Liver (tissue), 9 donors: ENCODE measurements around the gene IL12RB1. TPM values are rescaled to one million over a fixed set of nuclear protein-coding genes. Genes with fewer than 3 reads are reported as not detected.

Experiments used
- DNase-seq: peaks from one replicate; pipeline ENCODE4 v3.0.0-alpha.2; 2017; ENCODE audit warnings: low spot score
- H3K27ac ChIP-seq, 2 donors: one replicate each; pipeline ENCODE4 v1.7.0; 2013; ENCODE audit warnings: inconsistent platforms in 2 of 2, low read length in 2 of 2, control low read depth in 1 of 2, low read depth in 1 of 2, mild to moderate bottlenecking in 1 of 2
- H3K27me3 ChIP-seq, 4 donors: one replicate each; pipeline versions ENCODE4 v1.6.1 to v1.7.0; 2013; ENCODE audit warnings: low read length in 3 of 4, inconsistent platforms in 1 of 4, mild to moderate bottlenecking in 1 of 4, moderate library complexity in 1 of 4; ENCODE audit not compliant: control insufficient read depth in 4 of 4, insufficient read depth in 4 of 4
- H3K36me3 ChIP-seq, 4 donors: one replicate each; pipeline versions ENCODE4 v1.6.1 to v1.7.0; 2013; ENCODE audit warnings: low read length in 3 of 4, mild to moderate bottlenecking in 3 of 4, low read depth in 1 of 4, moderate library complexity in 1 of 4; ENCODE audit not compliant: control insufficient read depth in 4 of 4, insufficient read depth in 3 of 4
- H3K4me1 ChIP-seq, 4 donors: one replicate each; pipeline versions ENCODE4 v1.6.1 to v1.7.0; 2013; ENCODE audit warnings: low read length in 3 of 4, mild to moderate bottlenecking in 3 of 4, moderate library complexity in 1 of 4; ENCODE audit not compliant: control insufficient read depth in 4 of 4, insufficient read depth in 4 of 4
- H3K4me3 ChIP-seq, 3 donors: one replicate each; pipeline versions ENCODE4 v1.6.1 to v1.7.0; 2013; ENCODE audit warnings: low read length in 3 of 3, control low read depth in 1 of 3, low read depth in 1 of 3, mild to moderate bottlenecking in 1 of 3
- H3K9ac ChIP-seq, 2 donors: one replicate each; pipeline ENCODE4 v1.7.0; 2013; ENCODE audit warnings: low read length in 2 of 2, mild to moderate bottlenecking in 2 of 2, moderate library complexity in 2 of 2, control low read depth in 1 of 2, low read depth in 1 of 2
- H3K9me3 ChIP-seq, 4 donors: one replicate each; pipeline versions ENCODE4 v1.6.1 to v1.7.0; 2013; ENCODE audit warnings: low read length in 3 of 4; ENCODE audit not compliant: control insufficient read depth in 4 of 4
- ATF3 ChIP-seq: IDR thresholded peaks from 2 replicates; pipeline ENCODE4 v1.6.1; 2016; ENCODE audit warnings: antibody characterized with exemption
- CTCF ChIP-seq: fragments of 150-350 bp; IDR thresholded peaks from 2 replicates; pipeline ENCODE4 v1.5.1; 2017; ENCODE audit warnings: improper control_type of control experiment, low read depth, low read length; ENCODE audit not compliant: missing input control
- EGR1 ChIP-seq, 2 donors: IDR thresholded peaks; 2 replicates each; pipeline ENCODE4 v1.6.1; 2016 to 2018; ENCODE audit warnings: antibody characterized with exemption in 2 of 2, low read depth in 2 of 2
- FOXA1 ChIP-seq: IDR thresholded peaks from 2 replicates; pipeline ENCODE4 v1.6.1; 2016; ENCODE audit warnings: antibody characterized with exemption
- FOXA2 ChIP-seq: IDR thresholded peaks from 2 replicates; pipeline ENCODE4 v1.6.1; 2016; ENCODE audit warnings: antibody characterized with exemption
- GABPA ChIP-seq, 2 donors: IDR thresholded peaks in 1 of 2; conservative IDR thresholded peaks in 1 of 2; 2 replicates each; pipeline ENCODE4 v1.6.1; 2016; ENCODE audit warnings: antibody characterized with exemption in 2 of 2, mild to moderate bottlenecking in 1 of 2, moderate library complexity in 1 of 2
- HNF4A ChIP-seq, 2 donors: conservative IDR thresholded peaks; 2 replicates each; pipeline ENCODE4 v1.6.1; 2016; ENCODE audit warnings: antibody characterized with exemption in 2 of 2, mild to moderate bottlenecking in 2 of 2
- HNF4G ChIP-seq: IDR thresholded peaks from 2 replicates; pipeline ENCODE4 v1.6.1; 2016; ENCODE audit warnings: antibody characterized with exemption
- JUND ChIP-seq, 2 donors: IDR thresholded peaks; 2 replicates each; pipeline ENCODE4 v1.6.1; 2016; ENCODE audit warnings: antibody characterized with exemption in 2 of 2
- NR2F2 ChIP-seq: IDR thresholded peaks from 2 replicates; pipeline ENCODE4 v1.6.1; 2016; ENCODE audit warnings: antibody characterized with exemption
- RAD21 ChIP-seq, 2 donors: IDR thresholded peaks; 2 replicates each; pipeline ENCODE4 v1.6.1; 2016; ENCODE audit warnings: antibody characterized with exemption in 2 of 2, mild to moderate bottlenecking in 2 of 2
- REST ChIP-seq: IDR thresholded peaks from 2 replicates; pipeline ENCODE4 v1.6.1; 2016; ENCODE audit warnings: antibody characterized with exemption, mild to moderate bottlenecking
- RXRA ChIP-seq, 2 donors: IDR thresholded peaks; 2 replicates each; pipeline ENCODE4 v1.6.1; 2017 to 2018; ENCODE audit warnings: antibody characterized with exemption in 2 of 2, mild to moderate bottlenecking in 1 of 2
- SP1 ChIP-seq: IDR thresholded peaks from 2 replicates; pipeline ENCODE4 v1.6.1; 2018; ENCODE audit warnings: antibody characterized with exemption, mild to moderate bottlenecking
- TAF1 ChIP-seq: conservative IDR thresholded peaks from 2 replicates; pipeline ENCODE4 v1.6.1; 2016; ENCODE audit warnings: antibody characterized with exemption, mild to moderate bottlenecking
- YY1 ChIP-seq: IDR thresholded peaks from 2 replicates; pipeline ENCODE4 v1.6.1; 2016; ENCODE audit warnings: antibody characterized with exemption, mild to moderate bottlenecking
- ZBTB33 ChIP-seq: IDR thresholded peaks from 2 replicates; pipeline ENCODE4 v1.6.1; 2016; ENCODE audit warnings: antibody characterized with exemption
- WGBS: extraction: QIAGEN DNeasy Blood & Tissue Kit; methylation state at CpG from one replicate; pipeline ENCODE4 v1.1.7; 2013; 5-methylcytosine and 5-hydroxymethylcytosine counted together
- polyA plus RNA-seq, 2 donors: library from polyadenylated mRNA; stranded (reverse) in 1 of 2; unstranded in 1 of 2; fragments of 200-250 nt in 1 of 2; fragments of >200 nt in 1 of 2; fragmentation: Nextera tagmentation in 1 of 2; extraction: Ambion mirVana in 1 of 2; gene quantifications; one replicate each; pipeline versions ENCODE4 v1.2.1 to v1.2.3, GENCODE V29; 2013 to 2015
- total RNA-seq, 2 donors: library from RNA; depleted of rRNA; stranded (reverse); fragments of >200 nt; gene quantifications; one replicate each; pipeline ENCODE4 v1.2.3, GENCODE V29; 2014
- TF ChIP-seq, protein P1 (sequence below): IDR thresholded peaks from 2 replicates; pipeline ENCODE4 v1.6.1; 2016; ENCODE audit warnings: antibody characterized with exemption
- donor health status: healthy.
- donor health status: healthy.
- donor health status: healthy.
- donor health status: healthy.
- donor health status: healthy.

Gene IL12RB1
- total and polyA plus RNA-seq, 4 donors, result 0.43 to 2.4 (median 1.1) TPM

- TF ChIP-seq TAF1 (no peak), FOXA2 (no peak), SP1 (no peak), HNF4G (no peak), FOXA1 (no peak), RAD21 (IDR thresholded peaks at IDR 0.05) (no peak), RXRA (IDR thresholded peaks at IDR 0.05) (no peak), REST (no peak), NR2F2 (no peak)
These were observed 2.6 kb downstream of the IL12RB1 start (continued) for GRCh38 chr19:18083929-18084684.

DNA sequence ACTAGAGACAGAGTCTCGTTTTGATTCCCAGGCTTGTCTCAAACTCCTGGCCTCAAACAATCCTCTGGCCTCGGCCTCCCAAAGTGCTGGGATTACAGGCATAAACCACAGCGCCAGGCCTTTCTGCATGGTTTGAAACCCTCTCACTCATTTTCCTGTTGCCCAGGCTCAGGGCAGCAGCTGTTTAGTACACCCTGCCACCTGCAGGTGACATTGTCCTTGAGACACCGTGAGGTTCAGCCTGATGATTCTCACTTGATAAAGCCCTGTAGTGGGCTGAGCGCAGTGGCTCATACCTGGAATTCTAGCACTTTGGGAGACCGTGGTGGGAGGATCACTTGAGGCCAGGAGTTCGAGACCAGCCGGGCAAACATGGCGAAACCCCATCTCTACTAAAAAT is 12.5 kb downstream of the IL12RB1 start:
- Histone ChIP-seq H3K4me3 (no peak overlapping the region), H3K27me3 (no peaks in the 10 kb centered on the region), H3K9me3 (no peaks in the 10 kb centered on the region), H3K9ac (no peak overlapping the region), H3K27ac (no peak overlapping the region), H3K36me3 (no peaks in the 10 kb centered on the region), H3K4me1 (no peaks in the 10 kb centered on the region)
- no peak for DNase-seq
- no peak for TF ChIP-seq TAF1
- no peak for TF ChIP-seq ATF3
- TF ChIP-seq HNF4A (conservative IDR thresholded peaks at IDR 0.05), result no peak
- TF ChIP-seq FOXA1, result no peak
- no peak for TF ChIP-seq NR2F2
- no peak for TF ChIP-seq EGR1 (IDR thresholded peaks at IDR 0.05; ENCODE audit: low read depth in 2 of 2)
- TF ChIP-seq, protein P1, sequence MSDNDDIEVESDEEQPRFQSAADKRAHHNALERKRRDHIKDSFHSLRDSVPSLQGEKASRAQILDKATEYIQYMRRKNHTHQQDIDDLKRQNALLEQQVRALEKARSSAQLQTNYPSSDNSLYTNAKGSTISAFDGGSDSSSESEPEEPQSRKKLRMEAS, result no peak
- no peak for TF ChIP-seq HNF4G
- TF ChIP-seq CTCF, result no peak
- TF ChIP-seq FOXA2, result no peak
- no peak for TF ChIP-seq SP1
- no peak for TF ChIP-seq RXRA (IDR thresholded peaks at IDR 0.05)
- TF ChIP-seq YY1, result no peak
- no peak for TF ChIP-seq GABPA (IDR thresholded peaks at IDR 0.05 in 1 of 2, conservative IDR thresholded peaks at IDR 0.05 in 1 of 2)
- TF ChIP-seq RAD21 (IDR thresholded peaks at IDR 0.05), result no peak
- no peak for TF ChIP-seq REST
- no peak for TF ChIP-seq JUND (IDR thresholded peaks at IDR 0.05)
- no peak for TF ChIP-seq ZBTB33
- 85% methylated on average over 9 of the region's 9 CpGs for WGBS
